ENCODE measurements around the gene ST3GAL3.

DNA sequence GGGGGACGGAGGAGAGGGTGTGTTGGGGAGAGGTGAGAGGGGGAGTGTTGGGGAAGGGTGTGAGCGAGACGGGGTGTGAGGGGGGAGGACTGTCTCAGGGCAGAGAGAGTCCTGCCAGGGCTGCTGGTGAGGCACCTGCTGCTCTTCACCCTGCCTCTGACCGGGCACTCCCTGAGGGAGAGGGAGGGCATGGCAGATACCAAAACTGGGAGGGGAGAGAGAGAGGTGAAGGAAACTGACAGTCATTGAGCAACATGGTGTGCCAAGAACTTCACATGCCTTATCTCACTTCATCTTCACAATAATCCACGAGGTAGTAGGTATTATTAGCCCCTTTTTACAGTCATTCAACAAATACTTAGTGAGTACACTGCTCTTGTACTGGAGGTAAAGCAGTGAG is 164.9 kb downstream of the ST3GAL3 start:
- no peak for TF ChIP-seq ZSCAN29 (CRISPR knock-in tag; conservative IDR thresholded peaks at IDR 0.05)
- TF ChIP-seq FOSL2 (CRISPR knock-in tag; IDR thresholded peaks at IDR 0.05) = no peak
- TF ChIP-seq, protein P1, sequence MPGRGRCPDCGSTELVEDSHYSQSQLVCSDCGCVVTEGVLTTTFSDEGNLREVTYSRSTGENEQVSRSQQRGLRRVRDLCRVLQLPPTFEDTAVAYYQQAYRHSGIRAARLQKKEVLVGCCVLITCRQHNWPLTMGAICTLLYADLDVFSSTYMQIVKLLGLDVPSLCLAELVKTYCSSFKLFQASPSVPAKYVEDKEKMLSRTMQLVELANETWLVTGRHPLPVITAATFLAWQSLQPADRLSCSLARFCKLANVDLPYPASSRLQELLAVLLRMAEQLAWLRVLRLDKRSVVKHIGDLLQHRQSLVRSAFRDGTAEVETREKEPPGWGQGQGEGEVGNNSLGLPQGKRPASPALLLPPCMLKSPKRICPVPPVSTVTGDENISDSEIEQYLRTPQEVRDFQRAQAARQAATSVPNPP (CRISPR knock-in tag; IDR thresholded peaks at IDR 0.05) = no peak
- no peak for TF ChIP-seq NR3C1 (CRISPR knock-in tag; IDR thresholded peaks at IDR 0.05)
- no peak for TF ChIP-seq FOXM1 (CRISPR knock-in tag; IDR thresholded peaks at IDR 0.05)
- TF ChIP-seq CHD2 (IDR thresholded peaks at IDR 0.05; ENCODE audit: low read depth, low read length) = no peak
- TF ChIP-seq NFIC (IDR thresholded peaks at IDR 0.05; ENCODE audit: low read length) = no peak
- TF ChIP-seq, protein P2, sequence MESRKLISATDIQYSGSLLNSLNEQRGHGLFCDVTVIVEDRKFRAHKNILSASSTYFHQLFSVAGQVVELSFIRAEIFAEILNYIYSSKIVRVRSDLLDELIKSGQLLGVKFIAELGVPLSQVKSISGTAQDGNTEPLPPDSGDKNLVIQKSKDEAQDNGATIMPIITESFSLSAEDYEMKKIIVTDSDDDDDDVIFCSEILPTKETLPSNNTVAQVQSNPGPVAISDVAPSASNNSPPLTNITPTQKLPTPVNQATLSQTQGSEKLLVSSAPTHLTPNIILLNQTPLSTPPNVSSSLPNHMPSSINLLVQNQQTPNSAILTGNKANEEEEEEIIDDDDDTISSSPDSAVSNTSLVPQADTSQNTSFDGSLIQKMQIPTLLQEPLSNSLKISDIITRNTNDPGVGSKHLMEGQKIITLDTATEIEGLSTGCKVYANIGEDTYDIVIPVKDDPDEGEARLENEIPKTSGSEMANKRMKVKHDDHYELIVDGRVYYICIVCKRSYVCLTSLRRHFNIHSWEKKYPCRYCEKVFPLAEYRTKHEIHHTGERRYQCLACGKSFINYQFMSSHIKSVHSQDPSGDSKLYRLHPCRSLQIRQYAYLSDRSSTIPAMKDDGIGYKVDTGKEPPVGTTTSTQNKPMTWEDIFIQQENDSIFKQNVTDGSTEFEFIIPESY (CRISPR knock-in tag; IDR thresholded peaks at IDR 0.05) = no peak
- TF ChIP-seq, protein P3, sequence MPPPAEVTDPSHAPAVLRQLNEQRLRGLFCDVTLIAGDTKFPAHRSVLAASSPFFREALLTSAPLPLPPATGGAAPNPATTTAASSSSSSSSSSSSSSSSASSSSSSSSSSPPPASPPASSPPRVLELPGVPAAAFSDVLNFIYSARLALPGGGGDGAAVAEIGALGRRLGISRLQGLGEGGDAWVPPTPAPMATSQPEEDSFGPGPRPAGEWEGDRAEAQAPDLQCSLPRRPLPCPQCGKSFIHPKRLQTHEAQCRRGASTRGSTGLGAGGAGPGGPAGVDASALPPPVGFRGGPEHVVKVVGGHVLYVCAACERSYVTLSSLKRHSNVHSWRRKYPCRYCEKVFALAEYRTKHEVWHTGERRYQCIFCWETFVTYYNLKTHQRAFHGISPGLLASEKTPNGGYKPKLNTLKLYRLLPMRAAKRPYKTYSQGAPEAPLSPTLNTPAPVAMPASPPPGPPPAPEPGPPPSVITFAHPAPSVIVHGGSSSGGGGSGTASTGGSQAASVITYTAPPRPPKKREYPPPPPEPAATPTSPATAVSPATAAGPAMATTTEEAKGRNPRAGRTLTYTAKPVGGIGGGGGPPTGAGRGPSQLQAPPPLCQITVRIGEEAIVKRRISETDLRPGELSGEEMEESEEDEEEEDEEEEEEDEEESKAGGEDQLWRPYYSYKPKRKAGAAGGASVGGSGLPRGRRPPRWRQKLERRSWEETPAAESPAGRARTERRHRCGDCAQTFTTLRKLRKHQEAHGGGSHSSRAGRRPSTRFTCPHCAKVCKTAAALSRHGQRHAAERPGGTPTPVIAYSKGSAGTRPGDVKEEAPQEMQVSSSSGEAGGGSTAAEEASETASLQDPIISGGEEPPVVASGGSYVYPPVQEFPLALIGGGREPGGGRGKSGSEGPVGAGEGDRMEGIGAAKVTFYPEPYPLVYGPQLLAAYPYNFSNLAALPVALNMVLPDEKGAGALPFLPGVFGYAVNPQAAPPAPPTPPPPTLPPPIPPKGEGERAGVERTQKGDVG (CRISPR knock-in tag; IDR thresholded peaks at IDR 0.05; ENCODE audit: borderline replicate concordance) = no peak
- TF ChIP-seq ZNF589 (CRISPR knock-in tag; conservative IDR thresholded peaks at IDR 0.05) = no peak
- TF ChIP-seq CREB1 (IDR thresholded peaks at IDR 0.05) = no peak
- TF ChIP-seq CREB1 (CRISPR knock-in tag; IDR thresholded peaks at IDR 0.05) = no peak
- no peak for TF ChIP-seq RFX5 (IDR thresholded peaks at IDR 0.05; ENCODE audit: low read depth, low read length)
- TF ChIP-seq HNRNPLL (IDR thresholded peaks at IDR 0.05; ENCODE audit: low read depth, low read length, poor library complexity, severe bottlenecking) = no peak
- TF ChIP-seq, protein P4, sequence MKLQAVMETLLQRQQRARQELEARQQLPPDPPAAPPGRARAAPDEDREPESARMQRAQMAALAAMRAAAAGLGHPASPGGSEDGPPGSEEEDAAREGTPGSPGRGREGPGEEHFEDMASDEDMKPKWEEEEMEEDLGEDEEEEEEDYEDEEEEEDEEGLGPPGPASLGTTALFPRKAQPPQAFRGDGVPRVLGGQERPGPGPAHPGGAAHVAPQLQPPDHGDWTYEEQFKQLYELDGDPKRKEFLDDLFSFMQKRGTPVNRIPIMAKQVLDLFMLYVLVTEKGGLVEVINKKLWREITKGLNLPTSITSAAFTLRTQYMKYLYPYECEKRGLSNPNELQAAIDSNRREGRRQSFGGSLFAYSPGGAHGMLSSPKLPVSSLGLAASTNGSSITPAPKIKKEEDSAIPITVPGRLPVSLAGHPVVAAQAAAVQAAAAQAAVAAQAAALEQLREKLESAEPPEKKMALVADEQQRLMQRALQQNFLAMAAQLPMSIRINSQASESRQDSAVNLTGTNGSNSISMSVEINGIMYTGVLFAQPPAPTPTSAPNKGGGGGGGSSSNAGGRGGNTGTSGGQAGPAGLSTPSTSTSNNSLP (IDR thresholded peaks at IDR 0.05; ENCODE audit: low read depth, low read length) = no peak

All from HepG2 (cell line).